Thymus (tissue), 11 donors: ENCODE measurements around the gene VKORC1. TPM values are rescaled to one million over a fixed set of nuclear protein-coding genes. Genes with fewer than 3 reads are reported as not detected.
"Not testable (repeated sequence)": the region's sequence is repeated elsewhere in the genome, so short reads cannot be mapped to it uniquely, and the experiment has no call there.

ENCODE experiments used
- DNase-seq, 9 donors: peaks; one replicate each; pipeline ENCODE4 v3.0.0-alpha.2; 2013; ENCODE audit warnings: low spot score in 9 of 9, low read depth in 6 of 9, missing footprints in 1 of 9
- H3K27ac ChIP-seq, 2 donors: one replicate each; pipeline ENCODE4 v1.5.1; 2013; ENCODE audit warnings: control low read depth in 1 of 2, low read depth in 1 of 2, low read length in 1 of 2, mild to moderate bottlenecking in 1 of 2, moderate library complexity in 1 of 2
- H3K27me3 ChIP-seq, 2 donors: one replicate each; pipeline ENCODE4 v1.5.1; 2013; ENCODE audit warnings: low read length in 1 of 2; ENCODE audit not compliant: control insufficient read depth in 2 of 2, insufficient read depth in 1 of 2
- H3K36me3 ChIP-seq, 2 donors: one replicate each; pipeline ENCODE4 v1.5.1; 2013; ENCODE audit warnings: low read length in 1 of 2, mild to moderate bottlenecking in 1 of 2, moderate library complexity in 1 of 2; ENCODE audit not compliant: control insufficient read depth in 2 of 2, insufficient read depth in 2 of 2
- H3K4me1 ChIP-seq, 2 donors: one replicate each; pipeline ENCODE4 v1.5.1; 2013; ENCODE audit warnings: low read length in 2 of 2; ENCODE audit not compliant: control insufficient read depth in 2 of 2, insufficient read depth in 2 of 2
- H3K4me3 ChIP-seq, 2 donors: one replicate each; pipeline ENCODE4 v1.5.1; 2013; ENCODE audit warnings: low read length in 2 of 2, control low read depth in 1 of 2, mild to moderate bottlenecking in 1 of 2
- H3K9me3 ChIP-seq, 2 donors: one replicate each; pipeline ENCODE4 v1.5.1; 2013; ENCODE audit warnings: low read length in 1 of 2, mild to moderate bottlenecking in 1 of 2; ENCODE audit not compliant: control insufficient read depth in 2 of 2, insufficient read depth in 1 of 2
- WGBS: extraction: QIAGEN DNeasy Blood & Tissue Kit; methylation state at CpG from one replicate; pipeline ENCODE4 v1.1.7; 2013; 5-methylcytosine and 5-hydroxymethylcytosine counted together
- polyA plus RNA-seq: library from polyadenylated mRNA; stranded (reverse); fragments of 200-250 nt; gene quantifications from one replicate; pipeline ENCODE4 v1.2.3, GENCODE V29; 2013
- total RNA-seq: library from RNA; stranded (reverse); fragments of 120-200 nt; gene quantifications from one replicate; pipeline ENCODE4 v1.2.4, GENCODE V29; 2013
- donor health status: healthy.

VKORC1 gene
- total and polyA plus RNA-seq, 2 donors: 36.0 to 48.7 TPM

DNA sequence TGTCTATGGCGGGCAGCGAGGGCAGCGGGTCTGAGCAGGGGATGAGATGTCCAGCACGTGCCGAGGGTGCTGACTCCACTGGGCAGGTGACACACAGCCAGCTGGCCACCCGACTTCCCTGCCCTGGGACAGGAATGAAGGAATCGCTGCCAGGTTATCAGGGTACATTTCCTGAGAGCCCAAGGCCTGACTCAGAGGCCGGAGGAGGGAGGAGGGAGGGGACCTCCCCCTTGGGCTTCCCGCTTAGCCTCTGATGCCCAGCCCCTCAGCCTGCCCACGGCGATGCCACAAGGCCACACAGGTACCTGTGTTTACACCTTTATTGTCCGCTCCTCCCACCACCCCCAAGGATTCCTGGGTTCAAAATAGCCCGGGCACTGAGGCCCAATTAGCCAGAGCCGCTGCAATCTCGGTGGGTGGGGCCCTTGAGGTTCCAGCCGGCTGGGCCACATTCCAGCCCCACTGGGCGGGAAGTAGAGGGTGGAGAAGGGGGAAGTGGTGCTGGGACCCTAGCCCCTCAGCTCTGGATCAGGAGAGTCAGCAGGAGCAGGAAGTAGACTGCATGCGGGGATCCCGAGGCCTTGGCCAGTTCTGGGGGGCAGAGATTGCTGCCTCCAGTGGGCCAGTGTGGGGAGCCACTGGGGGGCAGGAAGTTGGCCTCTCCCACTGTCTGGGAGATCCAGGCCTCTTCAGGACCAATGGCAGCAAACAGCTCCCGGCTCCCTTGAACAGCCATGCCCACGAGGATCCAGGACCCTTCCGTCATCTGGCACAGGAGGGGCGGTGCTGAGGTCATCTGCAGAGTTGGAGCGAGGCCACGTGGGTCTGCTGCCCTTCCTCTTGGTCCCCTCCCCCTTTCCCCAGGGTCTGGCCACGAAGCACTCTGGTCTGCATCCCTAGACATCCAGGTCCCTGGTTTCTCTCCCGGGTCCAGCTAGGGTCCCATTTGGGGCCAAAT is 44.3 kb upstream of the VKORC1 start:
- Histone ChIP-seq H3K9me3 (peaks cover 1 to 3% of the 10 kb centered on the region in 2 donors), H3K4me1 (peaks cover 10 to 22% of the 10 kb centered on the region in 2 donors), H3K4me3 (no peak overlapping the region), H3K27me3 (peaks cover 0 to 4% of the 10 kb centered on the region in 2 donors), H3K27ac (peak overlapping the region in 1 of 2 donors; percentile 15), H3K36me3 (no peaks in the 10 kb centered on the region)
- no peak for DNase-seq
- 95% methylated on average over 27 of the region's 27 CpGs for WGBS

DNA sequence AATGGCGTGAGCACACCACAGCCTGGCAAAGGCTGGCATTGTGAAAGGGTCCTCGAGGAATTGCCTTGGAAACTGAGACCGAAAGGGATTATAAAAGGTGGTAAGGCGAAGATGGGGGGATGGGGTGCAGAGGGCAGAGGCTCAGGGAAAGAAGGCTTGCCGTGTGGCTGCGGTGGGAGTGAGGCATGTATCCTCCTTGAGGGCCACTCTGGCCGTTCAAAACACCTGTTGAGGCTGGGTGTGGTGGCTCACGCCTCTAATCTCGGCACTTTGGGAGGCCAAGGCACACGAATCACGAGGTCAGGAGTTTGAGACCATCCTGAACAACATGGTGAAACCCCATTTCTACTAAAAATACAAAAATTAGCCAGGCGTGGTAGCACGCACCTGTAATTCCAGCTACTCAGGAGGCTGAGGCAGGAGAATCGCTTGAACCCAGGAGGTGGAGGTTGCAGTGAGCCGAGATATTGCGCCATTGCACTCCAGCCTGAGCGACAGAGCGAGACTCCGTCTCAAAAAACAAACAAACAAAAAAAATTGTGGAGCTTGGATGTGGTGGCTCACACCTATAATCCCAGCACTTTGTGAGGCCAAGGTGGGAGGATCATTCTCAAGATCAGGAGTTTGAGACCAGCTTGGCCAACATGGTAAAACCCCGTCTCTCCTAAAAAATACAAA is 42.4 kb upstream of the VKORC1 start:
- Histone ChIP-seq H3K4me1 (peaks cover 5 to 15% of the 10 kb centered on the region in 2 donors), H3K36me3 (peaks cover 4 to 12% of the 10 kb centered on the region in 2 donors)
- H3K4me3 ChIP-seq, H3K27me3 ChIP-seq, DNase-seq, H3K9me3 ChIP-seq, H3K27ac ChIP-seq: not testable (repeated sequence)
- WGBS: 96% methylated on average over 20 of the region's 20 CpGs

DNA sequence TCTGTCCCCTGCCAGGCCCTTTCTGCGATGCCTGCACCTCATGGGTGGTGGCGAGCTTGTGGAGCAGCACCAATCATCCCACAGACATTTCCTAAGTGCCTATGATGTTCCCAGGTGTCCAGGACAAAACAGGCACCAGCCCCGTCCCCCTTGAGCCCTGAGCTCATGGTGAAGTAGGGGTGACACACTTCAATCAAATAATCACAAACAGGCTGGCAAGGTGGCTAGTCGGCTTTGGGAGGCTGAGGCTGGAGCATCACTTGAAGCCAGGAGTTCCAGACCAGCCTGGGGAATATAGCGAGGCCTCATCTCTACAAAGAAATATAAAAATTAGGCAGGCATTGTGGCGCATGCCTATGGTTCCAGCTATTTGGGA is 41.7 kb upstream of the VKORC1 start:
- Histone ChIP-seq H3K4me1 (peaks cover 0 to 8% of the 10 kb centered on the region in 2 donors), H3K9me3 (peaks cover 0 to under 1% of the 10 kb centered on the region in 2 donors), H3K27me3 (no peaks in the 10 kb centered on the region), H3K36me3 (peaks cover 11 to 19% of the 10 kb centered on the region in 2 donors), H3K4me3 (no peak overlapping the region), H3K27ac (no peak overlapping the region)
- WGBS: 97% methylated on average over 6 of the region's 6 CpGs
- DNase-seq: no peak

DNA sequence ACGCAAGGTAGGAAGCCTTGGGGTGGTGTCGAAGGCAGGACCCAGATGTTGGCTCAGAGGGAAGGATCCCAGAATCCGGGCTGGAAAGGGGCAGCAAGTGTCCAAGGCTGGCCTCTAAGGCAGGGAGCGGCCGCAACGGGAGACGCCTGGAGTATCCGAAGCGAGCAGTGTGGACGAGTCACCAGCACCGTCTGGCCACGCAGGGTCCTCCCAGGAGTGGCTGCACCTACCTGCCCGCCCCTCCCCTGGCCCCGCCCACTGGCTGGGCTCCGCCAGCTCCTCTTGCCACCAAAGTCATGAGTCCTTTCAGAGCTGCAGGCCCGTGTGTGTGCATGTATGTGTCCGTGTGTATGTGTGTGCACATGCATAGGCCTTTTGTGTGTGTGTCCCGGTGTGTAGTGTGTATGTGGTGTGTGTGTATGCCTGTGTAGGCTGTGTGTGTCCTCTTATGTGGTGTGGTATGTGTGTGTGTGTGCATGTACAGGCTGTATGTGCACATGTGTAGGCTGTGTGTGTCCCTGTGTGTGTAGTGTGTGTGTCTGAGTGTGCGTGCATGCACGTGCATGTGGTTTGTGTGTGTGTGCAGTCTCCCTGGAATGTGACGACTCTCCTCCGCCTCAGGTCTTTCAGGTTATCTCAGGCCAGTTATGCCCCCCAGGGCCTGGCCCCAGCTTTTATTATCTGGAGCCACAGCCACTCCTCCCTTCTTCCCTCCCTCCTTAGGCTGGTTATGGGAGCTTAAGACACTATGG is 41.1 kb upstream of the VKORC1 start, which contains the start of gene PRSS8:
Gene PRSS8, minus strand, starts transcription at position 193 of the 752 bp plus-strand sequence. CDS start 229 bp downstream, outside the sequence.
- 91% methylated on average over 22 of the region's 22 CpGs for WGBS
- Histone ChIP-seq H3K36me3 (peaks cover 16 to 24% of the 10 kb centered on the region in 2 donors), H3K4me3 (peak within 1 kb of the TSS in 1 of 2 donors; percentile 25), H3K27ac (peak within 1 kb of the TSS; percentile 15 to 62), H3K9me3 (no peaks in the 10 kb centered on the region), H3K27me3 (no peaks in the 10 kb centered on the region), H3K4me1 (peaks cover 0 to 7% of the 10 kb centered on the region in 2 donors)
- DNase-seq: no peak

DNA sequence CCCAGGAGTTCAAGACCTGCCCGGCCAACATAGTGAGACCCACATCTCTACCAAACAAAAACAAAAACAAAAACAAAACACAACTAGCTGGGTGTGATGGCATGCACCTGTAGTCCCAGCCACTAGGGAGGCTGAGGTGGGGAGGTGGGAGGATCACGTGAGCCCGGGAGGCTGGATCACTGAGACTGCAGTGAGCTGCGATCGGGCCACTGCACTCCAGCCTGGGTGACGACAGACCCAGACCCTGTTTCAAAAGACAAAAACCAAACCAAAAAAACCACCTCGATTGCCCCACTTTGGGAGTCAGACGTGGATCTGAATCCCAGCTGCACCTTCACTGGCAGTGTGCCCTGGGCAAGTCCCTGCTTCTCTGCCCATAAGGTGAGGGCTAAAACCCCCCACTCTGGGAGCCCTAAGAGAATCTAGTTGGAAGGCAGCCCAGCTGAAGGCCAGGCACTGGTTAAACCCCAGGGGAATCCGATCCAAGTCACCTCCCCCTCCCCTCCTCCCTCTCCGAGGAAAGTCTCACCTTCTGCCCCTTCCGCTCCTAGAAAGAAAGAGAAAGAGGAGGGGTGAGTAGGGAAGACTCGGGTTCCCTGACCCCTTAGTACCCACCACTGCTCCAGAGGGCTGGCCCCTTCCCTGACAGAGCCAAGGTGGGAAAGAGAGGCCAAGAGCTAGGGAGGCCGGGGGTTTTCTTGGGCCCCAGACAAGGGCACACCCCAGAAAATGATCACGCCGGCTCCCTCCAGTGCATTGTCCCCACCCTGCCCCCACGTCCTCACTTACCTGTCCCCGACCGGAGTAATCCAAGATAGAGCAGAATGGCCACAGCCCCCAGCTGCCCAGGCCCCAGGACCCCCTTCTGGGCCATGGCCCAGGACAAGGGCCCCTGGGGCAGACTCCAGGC is 40.3 kb upstream of the VKORC1 start:
- H3K4me1 ChIP-seq: peaks cover 0 to 11% of the 10 kb centered on the region in 2 donors
- H3K36me3 ChIP-seq: peaks cover 20 to 33% of the 10 kb centered on the region in 2 donors
- peak overlapping the region; percentile 15 to 62 for H3K27ac ChIP-seq
- H3K27me3 ChIP-seq: no peaks in the 10 kb centered on the region
- no peaks in the 10 kb centered on the region for H3K9me3 ChIP-seq
- DNase-seq: no peak
- WGBS: 90% methylated on average over 18 of the region's 18 CpGs
- peak overlapping the region in 1 of 2 donors; percentile 25 for H3K4me3 ChIP-seq

DNA sequence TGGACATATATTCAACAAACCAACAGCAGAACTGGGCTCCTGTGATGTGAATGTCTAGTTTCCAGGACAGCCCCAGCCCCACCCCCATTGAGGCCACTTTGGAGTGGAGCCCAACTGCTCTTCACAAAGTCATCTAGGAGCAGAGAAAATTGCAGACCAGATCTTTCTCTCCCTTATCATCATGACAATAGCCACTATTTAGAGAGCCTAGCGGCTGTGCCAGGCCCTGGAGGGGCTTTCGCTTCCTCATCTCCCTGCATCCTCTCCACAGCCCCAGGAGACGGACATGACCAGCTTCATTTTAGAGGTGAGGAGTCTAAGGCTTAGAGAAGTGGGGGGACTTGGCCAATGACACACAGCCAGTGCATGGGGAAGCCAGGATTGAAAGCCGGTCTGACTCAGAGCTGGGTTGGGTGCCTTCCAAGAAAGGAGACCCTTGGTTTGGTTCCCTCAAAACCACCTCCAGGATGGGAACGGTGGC is 39.5 kb upstream of the VKORC1 start:
- no peak overlapping the region for H3K27ac ChIP-seq
- 97% methylated on average over 5 of the region's 5 CpGs for WGBS

DNA sequence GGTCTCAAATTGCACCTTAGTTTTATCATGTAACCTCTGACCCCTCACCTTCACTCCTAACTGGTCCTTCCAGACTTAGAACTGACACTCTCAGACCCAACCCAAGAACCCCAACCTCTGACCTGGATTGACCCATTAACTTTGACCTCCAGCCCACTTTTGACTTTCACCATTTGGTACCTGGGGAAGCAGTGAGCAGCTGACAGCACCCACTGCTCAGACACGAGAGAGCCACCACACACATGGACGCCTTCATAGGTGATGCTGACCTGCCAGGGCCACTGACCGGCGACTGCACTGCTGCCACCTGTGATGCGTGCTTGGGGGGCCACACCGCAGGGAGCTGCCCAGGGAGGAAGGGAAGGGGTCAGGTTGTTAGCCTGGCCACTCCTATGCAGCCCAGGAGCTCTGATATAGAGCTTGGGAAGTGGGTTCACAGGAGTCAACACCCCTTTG is 38.5 kb upstream of the VKORC1 start:
- peaks cover 0 to 13% of the 10 kb centered on the region in 2 donors for H3K4me1 ChIP-seq
- no peak overlapping the region for H3K4me3 ChIP-seq
- H3K27me3 ChIP-seq: no peaks in the 10 kb centered on the region
- WGBS: 96% methylated on average over 6 of the region's 6 CpGs
- H3K36me3 ChIP-seq: peaks cover 31 to 49% of the 10 kb centered on the region in 2 donors
- no peak overlapping the region for H3K27ac ChIP-seq
- no peaks in the 10 kb centered on the region for H3K9me3 ChIP-seq
- no peak for DNase-seq

More for the DNA sequence above, 39.5 kb upstream of the VKORC1 start:
- H3K9me3 ChIP-seq: no peaks in the 10 kb centered on the region
- H3K4me3 ChIP-seq: no peak overlapping the region
- DNase-seq: no peak
- no peaks in the 10 kb centered on the region for H3K27me3 ChIP-seq
- peaks cover 24 to 40% of the 10 kb centered on the region in 2 donors for H3K36me3 ChIP-seq
- H3K4me1 ChIP-seq: peaks cover 0 to 9% of the 10 kb centered on the region in 2 donors
